ENCODE measurements around the gene ANKFN1.

Gene ANKFN1

GRCh38 chr17:56177361-56177760, 24.1 kb downstream of the ANKFN1 start:
- Histone ChIP-seq H3K4me3 (ENCODE audit: low read depth in 1 of 2, low read length in 2 of 2) (no peak overlapping the region), H3K9ac (ENCODE audit: low read depth in 1 of 2, low read length in 2 of 2) (no peak overlapping the region), H3K27ac (ENCODE audit: low read depth, low read length) (no peak overlapping the region), H3K4me1 (ENCODE audit: control insufficient read depth in 1 of 2, insufficient read depth in 2 of 2, low read length in 2 of 2) (no peaks in the 10 kb centered on the region), H3K9me3 (ENCODE audit: control insufficient read depth in 1 of 2, low read length in 2 of 2) (no peaks in the 10 kb centered on the region), H3K36me3 (ENCODE audit: control insufficient read depth in 1 of 2, insufficient read depth in 2 of 2, low read length in 2 of 2) (no peaks in the 10 kb centered on the region), H3K27me3 (ENCODE audit: control insufficient read depth in 1 of 2, insufficient read depth in 2 of 2, low read length in 2 of 2) (no peaks in the 10 kb centered on the region)

- H3K4me3 ChIP-seq (ENCODE audit: low read depth in 1 of 2, low read length in 2 of 2): no peak overlapping the region
- H3K4me1 ChIP-seq (ENCODE audit: control insufficient read depth in 1 of 2, insufficient read depth in 2 of 2, low read length in 2 of 2): no peaks in the 10 kb centered on the region
- no peaks in the 10 kb centered on the region for H3K27me3 ChIP-seq (ENCODE audit: control insufficient read depth in 1 of 2, insufficient read depth in 2 of 2, low read length in 2 of 2)
- H3K9me3 ChIP-seq (ENCODE audit: control insufficient read depth in 1 of 2, low read length in 2 of 2): no peaks in the 10 kb centered on the region
- no peak overlapping the region for H3K27ac ChIP-seq (ENCODE audit: low read depth, low read length)
- H3K9ac ChIP-seq (ENCODE audit: low read depth in 1 of 2, low read length in 2 of 2): no peak overlapping the region
- H3K36me3 ChIP-seq (ENCODE audit: control insufficient read depth in 1 of 2, insufficient read depth in 2 of 2, low read length in 2 of 2): no peaks in the 10 kb centered on the region
Observed at GRCh38 chr17:56178203-56178602, 24.9 kb downstream of the ANKFN1 start.

GRCh38 chr17:56182081-56182480, 28.8 kb downstream of the ANKFN1 start:
- H3K4me1 ChIP-seq (ENCODE audit: control insufficient read depth in 1 of 2, insufficient read depth in 2 of 2, low read length in 2 of 2): no peaks in the 10 kb centered on the region
- H3K4me3 ChIP-seq (ENCODE audit: low read depth in 1 of 2, low read length in 2 of 2): no peak overlapping the region
- no peak overlapping the region for H3K27ac ChIP-seq (ENCODE audit: low read depth, low read length)
- no peak overlapping the region for H3K9ac ChIP-seq (ENCODE audit: low read depth in 1 of 2, low read length in 2 of 2)
- no peaks in the 10 kb centered on the region for H3K36me3 ChIP-seq (ENCODE audit: control insufficient read depth in 1 of 2, insufficient read depth in 2 of 2, low read length in 2 of 2)
- H3K9me3 ChIP-seq (ENCODE audit: control insufficient read depth in 1 of 2, low read length in 2 of 2): no peaks in the 10 kb centered on the region
- no peaks in the 10 kb centered on the region for H3K27me3 ChIP-seq (ENCODE audit: control insufficient read depth in 1 of 2, insufficient read depth in 2 of 2, low read length in 2 of 2)

GRCh38 chr17:56184650-56185049, 31.4 kb downstream of the ANKFN1 start:
- Histone ChIP-seq H3K27me3 (ENCODE audit: control insufficient read depth in 1 of 2, insufficient read depth in 2 of 2, low read length in 2 of 2) (no peaks in the 10 kb centered on the region), H3K4me1 (ENCODE audit: control insufficient read depth in 1 of 2, insufficient read depth in 2 of 2, low read length in 2 of 2) (no peaks in the 10 kb centered on the region), H3K36me3 (ENCODE audit: control insufficient read depth in 1 of 2, insufficient read depth in 2 of 2, low read length in 2 of 2) (no peaks in the 10 kb centered on the region), H3K9me3 (ENCODE audit: control insufficient read depth in 1 of 2, low read length in 2 of 2) (no peaks in the 10 kb centered on the region), H3K4me3 (ENCODE audit: low read depth in 1 of 2, low read length in 2 of 2) (no peak overlapping the region), H3K9ac (ENCODE audit: low read depth in 1 of 2, low read length in 2 of 2) (no peak overlapping the region), H3K27ac (ENCODE audit: low read depth, low read length) (no peak overlapping the region)

- no peak overlapping the region for H3K9ac ChIP-seq (ENCODE audit: low read depth in 1 of 2, low read length in 2 of 2)
- no peak overlapping the region for H3K27ac ChIP-seq (ENCODE audit: low read depth, low read length)
- no peaks in the 10 kb centered on the region for H3K4me1 ChIP-seq (ENCODE audit: control insufficient read depth in 1 of 2, insufficient read depth in 2 of 2, low read length in 2 of 2)
- H3K36me3 ChIP-seq (ENCODE audit: control insufficient read depth in 1 of 2, insufficient read depth in 2 of 2, low read length in 2 of 2): no peaks in the 10 kb centered on the region
- no peak overlapping the region for H3K4me3 ChIP-seq (ENCODE audit: low read depth in 1 of 2, low read length in 2 of 2)
- H3K27me3 ChIP-seq (ENCODE audit: control insufficient read depth in 1 of 2, insufficient read depth in 2 of 2, low read length in 2 of 2): no peaks in the 10 kb centered on the region
- no peaks in the 10 kb centered on the region for H3K9me3 ChIP-seq (ENCODE audit: control insufficient read depth in 1 of 2, low read length in 2 of 2)
Observed at GRCh38 chr17:56185491-56186221, 32.4 kb downstream of the ANKFN1 start.

- Histone ChIP-seq H3K27me3 (ENCODE audit: control insufficient read depth in 1 of 2, insufficient read depth in 2 of 2, low read length in 2 of 2) (no peaks in the 10 kb centered on the region), H3K9ac (ENCODE audit: low read depth in 1 of 2, low read length in 2 of 2) (no peak overlapping the region), H3K4me1 (ENCODE audit: control insufficient read depth in 1 of 2, insufficient read depth in 2 of 2, low read length in 2 of 2) (no peaks in the 10 kb centered on the region), H3K4me3 (ENCODE audit: low read depth in 1 of 2, low read length in 2 of 2) (no peak overlapping the region), H3K36me3 (ENCODE audit: control insufficient read depth in 1 of 2, insufficient read depth in 2 of 2, low read length in 2 of 2) (no peaks in the 10 kb centered on the region), H3K27ac (ENCODE audit: low read depth, low read length) (no peak overlapping the region), H3K9me3 (ENCODE audit: control insufficient read depth in 1 of 2, low read length in 2 of 2) (no peaks in the 10 kb centered on the region)
Observed at GRCh38 chr17:56186222-56186786, 33.0 kb downstream of the ANKFN1 start.

- no peak overlapping the region for H3K27ac ChIP-seq (ENCODE audit: low read depth, low read length)
- no peaks in the 10 kb centered on the region for H3K27me3 ChIP-seq (ENCODE audit: control insufficient read depth in 1 of 2, insufficient read depth in 2 of 2, low read length in 2 of 2)
- no peak overlapping the region for H3K9ac ChIP-seq (ENCODE audit: low read depth in 1 of 2, low read length in 2 of 2)
- no peak overlapping the region for H3K4me3 ChIP-seq (ENCODE audit: low read depth in 1 of 2, low read length in 2 of 2)
- H3K9me3 ChIP-seq (ENCODE audit: control insufficient read depth in 1 of 2, low read length in 2 of 2): no peaks in the 10 kb centered on the region
- no peaks in the 10 kb centered on the region for H3K4me1 ChIP-seq (ENCODE audit: control insufficient read depth in 1 of 2, insufficient read depth in 2 of 2, low read length in 2 of 2)
- H3K36me3 ChIP-seq (ENCODE audit: control insufficient read depth in 1 of 2, insufficient read depth in 2 of 2, low read length in 2 of 2): no peaks in the 10 kb centered on the region
Observed at GRCh38 chr17:56203430-56203829, 50.2 kb downstream of the ANKFN1 start.

- Histone ChIP-seq H3K4me3 (ENCODE audit: low read depth in 1 of 2, low read length in 2 of 2) (no peak overlapping the region), H3K27me3 (ENCODE audit: control insufficient read depth in 1 of 2, insufficient read depth in 2 of 2, low read length in 2 of 2) (no peaks in the 10 kb centered on the region), H3K9ac (ENCODE audit: low read depth in 1 of 2, low read length in 2 of 2) (no peak overlapping the region), H3K36me3 (ENCODE audit: control insufficient read depth in 1 of 2, insufficient read depth in 2 of 2, low read length in 2 of 2) (no peaks in the 10 kb centered on the region), H3K9me3 (ENCODE audit: control insufficient read depth in 1 of 2, low read length in 2 of 2) (no peaks in the 10 kb centered on the region), H3K27ac (ENCODE audit: low read depth, low read length) (no peak overlapping the region), H3K4me1 (ENCODE audit: control insufficient read depth in 1 of 2, insufficient read depth in 2 of 2, low read length in 2 of 2) (no peaks in the 10 kb centered on the region)
Observed at GRCh38 chr17:56206351-56206750, 53.1 kb downstream of the ANKFN1 start.

GRCh38 chr17:56213031-56213430, 59.8 kb downstream of the ANKFN1 start:
- Histone ChIP-seq H3K27me3 (ENCODE audit: control insufficient read depth in 1 of 2, insufficient read depth in 2 of 2, low read length in 2 of 2) (no peaks in the 10 kb centered on the region), H3K4me1 (ENCODE audit: control insufficient read depth in 1 of 2, insufficient read depth in 2 of 2, low read length in 2 of 2) (no peaks in the 10 kb centered on the region), H3K9me3 (ENCODE audit: control insufficient read depth in 1 of 2, low read length in 2 of 2) (no peaks in the 10 kb centered on the region), H3K36me3 (ENCODE audit: control insufficient read depth in 1 of 2, insufficient read depth in 2 of 2, low read length in 2 of 2) (no peaks in the 10 kb centered on the region), H3K27ac (ENCODE audit: low read depth, low read length) (no peak overlapping the region), H3K4me3 (ENCODE audit: low read depth in 1 of 2, low read length in 2 of 2) (no peak overlapping the region), H3K9ac (ENCODE audit: low read depth in 1 of 2, low read length in 2 of 2) (no peak overlapping the region)

- Histone ChIP-seq H3K4me1 (ENCODE audit: control insufficient read depth in 1 of 2, insufficient read depth in 2 of 2, low read length in 2 of 2) (no peaks in the 10 kb centered on the region), H3K27ac (ENCODE audit: low read depth, low read length) (no peak overlapping the region), H3K9me3 (ENCODE audit: control insufficient read depth in 1 of 2, low read length in 2 of 2) (no peaks in the 10 kb centered on the region), H3K4me3 (ENCODE audit: low read depth in 1 of 2, low read length in 2 of 2) (no peak overlapping the region), H3K27me3 (ENCODE audit: control insufficient read depth in 1 of 2, insufficient read depth in 2 of 2, low read length in 2 of 2) (no peaks in the 10 kb centered on the region), H3K9ac (ENCODE audit: low read depth in 1 of 2, low read length in 2 of 2) (no peak overlapping the region), H3K36me3 (ENCODE audit: control insufficient read depth in 1 of 2, insufficient read depth in 2 of 2, low read length in 2 of 2) (no peaks in the 10 kb centered on the region)
Observed at GRCh38 chr17:56217921-56218320, 64.6 kb downstream of the ANKFN1 start.

Data from duodenal mucosa (tissue), 2 donors.